PC-9 (cell line): Measurements from ENCODE around the gene SUSD3.

Experiments used
- CTCF ChIP-seq: fragments of 200-600 bp; sonication (generic); conservative IDR thresholded peaks from 2 replicates; pipeline ENCODE4 v1.6.1; 2017; ENCODE audit warnings: mixed run types, antibody characterized with exemption, mild to moderate bottlenecking, moderate library complexity
- EZH2 ChIP-seq: fragments of 200-600 bp; sonication (generic); IDR thresholded peaks from 2 replicates; pipeline ENCODE4 v1.8.0; 2017; ENCODE audit warnings: antibody characterized with exemption, low read depth

GRCh38 chr9:93099551-93100275 is 41.2 kb downstream of the SUSD3 start:
- no peak for TF ChIP-seq CTCF
- no peak for TF ChIP-seq EZH2
